Measurements from ENCODE around the gene APOB. TPM values are rescaled to one million over a fixed set of nuclear protein-coding genes. Genes with fewer than 3 reads are reported as not detected.
A peak's percentile ranks its signal among the peaks of the same experiment; 100 is the strongest.

The APOB gene
- total and polyA plus RNA-seq, 2 of the 13 experiments (the other 11 are each of a cell fraction or from before 2014, with no cell fraction given) = 1,569 to 2,515 TPM

DNA sequence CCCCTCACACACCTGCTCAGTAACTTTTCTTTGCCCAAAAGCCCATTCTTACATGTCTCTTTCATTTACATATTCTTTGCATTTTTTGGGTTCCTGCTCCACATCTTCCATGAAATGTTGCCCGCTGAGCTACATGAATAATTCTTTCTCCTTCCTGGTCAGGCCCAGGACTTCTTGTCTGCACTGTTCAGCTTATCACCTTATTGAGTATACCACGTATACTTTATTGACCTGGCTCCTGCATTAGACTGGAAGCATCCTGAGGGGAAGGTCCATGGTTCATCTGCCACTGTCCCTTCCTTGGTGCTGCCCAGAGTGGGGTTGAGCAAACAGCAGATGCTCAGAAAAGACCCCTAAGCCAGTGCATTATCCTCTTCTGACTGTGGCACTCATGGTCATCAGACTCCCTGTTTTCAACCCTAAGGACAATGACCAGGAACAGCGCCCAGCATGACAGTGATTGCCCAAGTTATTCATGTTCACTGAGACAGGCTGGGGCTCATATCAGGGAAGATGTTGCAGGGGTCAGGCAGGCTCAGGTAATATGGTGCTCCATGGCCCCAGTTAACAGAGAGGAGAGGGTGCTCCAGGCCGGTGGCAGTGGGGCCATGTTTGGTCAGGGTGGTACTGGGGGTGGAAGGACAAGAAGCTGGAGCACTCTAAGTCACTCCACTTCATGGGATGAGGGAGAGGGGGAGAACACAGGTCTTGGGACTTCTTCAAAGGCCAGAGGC, 7.7 kb downstream of the APOB start (continued):
- TF ChIP-seq, protein P1, sequence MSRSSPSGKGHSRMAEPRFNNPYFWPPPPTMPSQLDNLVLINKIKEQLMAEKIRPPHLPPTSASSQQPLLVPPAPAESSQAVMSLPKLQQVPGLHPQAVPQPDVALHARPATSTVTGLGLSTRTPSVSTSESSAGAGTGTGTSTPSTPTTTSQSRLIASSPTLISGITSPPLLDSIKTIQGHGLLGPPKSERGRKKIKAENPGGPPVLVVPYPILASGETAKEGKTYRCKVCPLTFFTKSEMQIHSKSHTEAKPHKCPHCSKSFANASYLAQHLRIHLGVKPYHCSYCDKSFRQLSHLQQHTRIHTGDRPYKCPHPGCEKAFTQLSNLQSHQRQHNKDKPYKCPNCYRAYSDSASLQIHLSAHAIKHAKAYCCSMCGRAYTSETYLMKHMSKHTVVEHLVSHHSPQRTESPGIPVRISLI (CRISPR knock-in tag; IDR thresholded peaks at IDR 0.05; ENCODE audit: borderline replicate concordance) = no peak
- TF ChIP-seq GPN1 (CRISPR knock-in tag; IDR thresholded peaks at IDR 0.05; ENCODE audit: borderline replicate concordance) (no peak), ZNF225 (CRISPR knock-in tag; IDR thresholded peaks at IDR 0.05) (no peak), ZNF660 (CRISPR knock-in tag; IDR thresholded peaks at IDR 0.05; ENCODE audit: borderline replicate concordance, low read depth) (no peak), ISX (CRISPR knock-in tag; conservative IDR thresholded peaks at IDR 0.05) (no peak), AHR (CRISPR knock-in tag; IDR thresholded peaks at IDR 0.05) (no peak), BHLHE40 (IDR thresholded peaks at IDR 0.05; ENCODE audit: low read length) (no peak), SRF (IDR thresholded peaks at IDR 0.05; ENCODE audit: low read depth, low read length) (no peak), ZNF768 (CRISPR knock-in tag; IDR thresholded peaks at IDR 0.05) (no peak), MIXL1 (CRISPR knock-in tag; IDR thresholded peaks at IDR 0.05) (no peak), ZNF264 (CRISPR knock-in tag; IDR thresholded peaks at IDR 0.05) (0 out of 2 replicates have a peak, but pooled peaks have one; percentile 48), RORA (CRISPR knock-in tag; IDR thresholded peaks at IDR 0.05) (no peak), ZNF224 (CRISPR knock-in tag; IDR thresholded peaks at IDR 0.05) (no peak), TBX2 (CRISPR knock-in tag; IDR thresholded peaks at IDR 0.05; ENCODE audit: borderline replicate concordance) (0 out of 2 replicates have a peak, but pooled peaks have one; percentile 19), FOXJ3 (CRISPR knock-in tag; IDR thresholded peaks at IDR 0.05; ENCODE audit: borderline replicate concordance) (no peak), ZNF235 (CRISPR knock-in tag; IDR thresholded peaks at IDR 0.05; ENCODE audit: borderline replicate concordance) (no peak), TOE1 (CRISPR knock-in tag; IDR thresholded peaks at IDR 0.05) (0 out of 2 replicates have a peak, but pooled peaks have one; percentile 9), IKZF4 (CRISPR knock-in tag; IDR thresholded peaks at IDR 0.05; ENCODE audit: borderline replicate concordance, low read depth, not compliant biosample characterization) (peak; percentile 28), KLF15 (CRISPR knock-in tag; IDR thresholded peaks at IDR 0.05; ENCODE audit: borderline replicate concordance) (no peak)
- TF ChIP-seq, protein P2, sequence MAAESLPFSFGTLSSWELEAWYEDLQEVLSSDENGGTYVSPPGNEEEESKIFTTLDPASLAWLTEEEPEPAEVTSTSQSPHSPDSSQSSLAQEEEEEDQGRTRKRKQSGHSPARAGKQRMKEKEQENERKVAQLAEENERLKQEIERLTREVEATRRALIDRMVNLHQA (CRISPR knock-in tag; IDR thresholded peaks at IDR 0.05) = no peak
- TF ChIP-seq, protein P3, sequence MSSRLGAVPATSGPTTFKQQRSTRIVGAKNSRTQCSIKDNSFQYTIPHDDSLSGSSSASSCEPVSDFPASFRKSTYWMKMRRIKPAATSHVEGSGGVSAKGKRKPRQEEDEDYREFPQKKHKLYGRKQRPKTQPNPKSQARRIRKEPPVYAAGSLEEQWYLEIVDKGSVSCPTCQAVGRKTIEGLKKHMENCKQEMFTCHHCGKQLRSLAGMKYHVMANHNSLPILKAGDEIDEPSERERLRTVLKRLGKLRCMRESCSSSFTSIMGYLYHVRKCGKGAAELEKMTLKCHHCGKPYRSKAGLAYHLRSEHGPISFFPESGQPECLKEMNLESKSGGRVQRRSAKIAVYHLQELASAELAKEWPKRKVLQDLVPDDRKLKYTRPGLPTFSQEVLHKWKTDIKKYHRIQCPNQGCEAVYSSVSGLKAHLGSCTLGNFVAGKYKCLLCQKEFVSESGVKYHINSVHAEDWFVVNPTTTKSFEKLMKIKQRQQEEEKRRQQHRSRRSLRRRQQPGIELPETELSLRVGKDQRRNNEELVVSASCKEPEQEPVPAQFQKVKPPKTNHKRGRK (CRISPR knock-in tag; IDR thresholded peaks at IDR 0.05) = no peak
- TF ChIP-seq, protein P4, sequence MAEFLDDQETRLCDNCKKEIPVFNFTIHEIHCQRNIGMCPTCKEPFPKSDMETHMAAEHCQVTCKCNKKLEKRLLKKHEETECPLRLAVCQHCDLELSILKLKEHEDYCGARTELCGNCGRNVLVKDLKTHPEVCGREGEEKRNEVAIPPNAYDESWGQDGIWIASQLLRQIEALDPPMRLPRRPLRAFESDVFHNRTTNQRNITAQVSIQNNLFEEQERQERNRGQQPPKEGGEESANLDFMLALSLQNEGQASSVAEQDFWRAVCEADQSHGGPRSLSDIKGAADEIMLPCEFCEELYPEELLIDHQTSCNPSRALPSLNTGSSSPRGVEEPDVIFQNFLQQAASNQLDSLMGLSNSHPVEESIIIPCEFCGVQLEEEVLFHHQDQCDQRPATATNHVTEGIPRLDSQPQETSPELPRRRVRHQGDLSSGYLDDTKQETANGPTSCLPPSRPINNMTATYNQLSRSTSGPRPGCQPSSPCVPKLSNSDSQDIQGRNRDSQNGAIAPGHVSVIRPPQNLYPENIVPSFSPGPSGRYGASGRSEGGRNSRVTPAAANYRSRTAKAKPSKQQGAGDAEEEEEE (CRISPR knock-in tag; IDR thresholded peaks at IDR 0.05; ENCODE audit: borderline replicate concordance) = no peak

All from HepG2 (cell line).